Measurements from ENCODE around the gene EPO. TPM values are rescaled to one million over a fixed set of nuclear protein-coding genes. Genes with fewer than 3 reads are reported as not detected.

EPO gene
- total and polyA plus RNA-seq, 4 donors, result 0.10 TPM; not detected in 3

GRCh38 chr7:100745184-100745583 lies 24.9 kb downstream of the EPO start:
- Histone ChIP-seq H3K4me1 (ENCODE audit: control insufficient read depth in 5 of 5, insufficient read depth in 5 of 5, low read length in 5 of 5) (no peaks in the 10 kb centered on the region), H3K36me3 (ENCODE audit: control insufficient read depth in 4 of 4, insufficient read depth in 4 of 4, low read length in 4 of 4) (no peaks in the 10 kb centered on the region), H3K4me3 (peak overlapping the region; percentile 37), H3K27me3 (ENCODE audit: control insufficient read depth in 3 of 3, insufficient read depth in 3 of 3, low read length in 2 of 3) (peaks cover 0 to 2% (median 0%) of the 10 kb centered on the region in 3 donors), H3K9me3 (ENCODE audit: control insufficient read depth in 4 of 4, insufficient read depth in 3 of 4, low read length in 3 of 4) (peaks cover 0 to 2% (median 0%) of the 10 kb centered on the region in 4 donors), H3K27ac (ENCODE audit: low read depth in 1 of 2, low read length in 1 of 2) (no peak overlapping the region), H3K9ac (ENCODE audit: insufficient read depth in 1 of 2, low read length in 2 of 2) (peak overlapping the region in 1 of 2 donors; percentile 42)
- TF ChIP-seq CTCF (IDR thresholded peaks at IDR 0.05; ENCODE audit: control extremely low read depth, extremely low read depth), result no peak
- no peak for ATAC-seq (ENCODE audit: insufficient read depth, low FRiP score)
- peak; percentile 69 to 80 (median 75) for DNase-seq
- 4 to 40% methylated on average over 21 to 28 of the region's 28 CpGs for WGBS, 2 donors

- TF ChIP-seq CTCF (IDR thresholded peaks at IDR 0.05; ENCODE audit: control extremely low read depth, extremely low read depth), result no peak
- peaks cover 0 to 7% (median 5%) of the 10 kb centered on the region in 3 donors for H3K27me3 ChIP-seq (ENCODE audit: control insufficient read depth in 3 of 3, insufficient read depth in 3 of 3, low read length in 2 of 3)
- WGBS, 2 donors, result 79 to 88% methylated on average over 5 of the region's 5 CpGs
- no peaks in the 10 kb centered on the region for H3K9me3 ChIP-seq (ENCODE audit: control insufficient read depth in 4 of 4, insufficient read depth in 3 of 4, low read length in 3 of 4)
- H3K9ac ChIP-seq (ENCODE audit: insufficient read depth in 1 of 2, low read length in 2 of 2), result no peak overlapping the region
- DNase-seq, result no peak
- no peaks in the 10 kb centered on the region for H3K4me1 ChIP-seq (ENCODE audit: control insufficient read depth in 5 of 5, insufficient read depth in 5 of 5, low read length in 5 of 5)
- H3K4me3 ChIP-seq, result no peak overlapping the region
- ATAC-seq (ENCODE audit: insufficient read depth, low FRiP score), result no peak
- no peak overlapping the region for H3K27ac ChIP-seq (ENCODE audit: low read depth in 1 of 2, low read length in 1 of 2)
- H3K36me3 ChIP-seq (ENCODE audit: control insufficient read depth in 4 of 4, insufficient read depth in 4 of 4, low read length in 4 of 4), result no peaks in the 10 kb centered on the region
Observed at GRCh38 chr7:100752994-100753393, 32.7 kb downstream of the EPO start.

- Histone ChIP-seq H3K36me3 (ENCODE audit: control insufficient read depth in 4 of 4, insufficient read depth in 4 of 4, low read length in 4 of 4) (no peaks in the 10 kb centered on the region), H3K27me3 (ENCODE audit: control insufficient read depth in 3 of 3, insufficient read depth in 3 of 3, low read length in 2 of 3) (peaks cover 0 to 7% (median 5%) of the 10 kb centered on the region in 3 donors), H3K9me3 (ENCODE audit: control insufficient read depth in 4 of 4, insufficient read depth in 3 of 4, low read length in 3 of 4) (no peaks in the 10 kb centered on the region), H3K4me1 (ENCODE audit: control insufficient read depth in 5 of 5, insufficient read depth in 5 of 5, low read length in 5 of 5) (no peaks in the 10 kb centered on the region), H3K4me3 (no peak overlapping the region), H3K27ac (ENCODE audit: low read depth in 1 of 2, low read length in 1 of 2) (no peak overlapping the region), H3K9ac (ENCODE audit: insufficient read depth in 1 of 2, low read length in 2 of 2) (no peak overlapping the region)
- WGBS, 2 donors, result 73 to 78% methylated on average over 3 of the region's 3 CpGs
- no peak for ATAC-seq (ENCODE audit: insufficient read depth, low FRiP score)
- DNase-seq, result peak in 1 of 3 donors; percentile 3
- TF ChIP-seq CTCF (IDR thresholded peaks at IDR 0.05; ENCODE audit: control extremely low read depth, extremely low read depth), result no peak
Observed at GRCh38 chr7:100753750-100754149, 33.5 kb downstream of the EPO start.
